ENCODE measurements around the gene MVB12B.

The MVB12B gene

DNA sequence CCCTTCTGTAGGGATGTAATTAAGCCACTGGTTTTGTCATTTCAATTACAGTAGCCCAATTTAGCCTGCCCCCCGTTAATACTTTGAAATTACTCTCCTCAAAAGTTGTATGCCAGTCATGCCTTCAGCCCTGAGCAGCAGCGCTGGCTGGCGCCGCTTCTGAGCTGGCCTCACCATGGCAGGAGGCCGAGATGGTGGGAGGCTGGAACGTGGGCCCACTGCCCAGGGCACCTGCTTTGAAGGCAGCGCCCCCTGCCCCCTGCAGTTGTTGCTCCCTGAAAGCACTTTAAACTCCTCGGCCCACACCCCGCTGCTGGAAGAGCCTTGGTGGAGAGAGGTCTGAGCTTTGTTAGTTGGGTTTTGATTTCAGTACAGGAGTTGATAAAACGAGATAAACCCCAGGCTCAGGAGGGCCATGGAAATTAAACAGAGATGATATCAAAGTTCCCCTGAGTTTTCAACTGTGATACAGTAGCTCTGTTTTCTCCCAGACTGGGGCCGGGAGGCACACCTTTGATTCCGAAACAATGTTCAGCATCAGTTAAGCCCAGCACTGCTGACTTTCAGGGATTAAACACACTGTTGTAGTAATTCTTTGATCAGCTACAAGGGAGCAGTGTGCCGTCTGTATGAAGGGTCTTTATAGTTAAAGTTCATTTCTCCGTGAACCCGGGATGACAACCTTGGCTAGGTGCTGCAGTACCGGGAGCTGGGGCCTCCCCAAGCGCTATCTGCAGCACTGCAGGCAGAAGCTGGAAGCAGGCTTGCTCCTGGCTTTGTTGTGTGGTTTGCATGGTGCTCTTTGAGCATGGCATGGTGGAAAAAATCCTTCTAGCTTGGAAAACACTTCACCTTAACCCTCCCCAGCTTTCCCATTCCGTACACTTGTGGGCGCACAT is 9.5 kb downstream of the MVB12B start:
- Mint-ChIP-seq H3K27ac (no peak overlapping the region), H3K27me3 (no peaks in the 10 kb centered on the region), H3K4me1 (peaks cover 47% of the 10 kb centered on the region), H3K9me3 (no peaks in the 10 kb centered on the region), H3K4me3 (no peak overlapping the region)
- DNase-seq = no peak
- ATAC-seq = no peak

DNA sequence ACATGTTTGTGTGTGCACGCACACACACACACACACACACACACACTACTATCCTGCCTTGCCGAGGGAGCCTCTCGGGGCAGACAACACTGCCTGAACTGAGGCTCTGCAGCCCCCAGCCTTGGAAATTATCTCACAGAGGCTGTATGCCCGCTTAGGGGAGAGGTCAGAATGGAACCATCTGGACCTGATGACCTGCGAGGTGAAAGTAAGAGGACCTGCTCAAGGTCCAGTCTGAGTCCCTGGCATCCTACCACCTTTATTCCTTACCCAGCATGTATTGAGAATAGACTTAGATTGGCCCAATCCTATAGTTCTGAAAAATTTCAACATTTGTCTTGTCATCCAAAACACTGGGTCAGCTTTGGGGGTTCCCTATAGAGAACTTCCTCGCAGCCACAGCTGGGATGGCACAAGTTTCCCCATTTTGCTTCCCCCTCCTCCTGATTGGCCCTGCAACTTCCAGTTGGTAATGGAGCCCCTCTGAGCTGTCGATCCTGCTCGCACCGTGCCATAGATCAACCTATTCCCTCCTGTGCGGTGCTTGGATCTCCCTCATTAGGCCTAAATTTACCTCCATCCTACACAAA is 10.2 kb downstream of the MVB12B start:
- H3K4me3 Mint-ChIP-seq = no peak overlapping the region
- DNase-seq (no peak), ATAC-seq (no peak)
- peaks cover 40% of the 10 kb centered on the region for H3K4me1 Mint-ChIP-seq
- H3K9me3 Mint-ChIP-seq = no peaks in the 10 kb centered on the region
- H3K27me3 Mint-ChIP-seq = no peaks in the 10 kb centered on the region
- no peak overlapping the region for H3K27ac Mint-ChIP-seq

DNA sequence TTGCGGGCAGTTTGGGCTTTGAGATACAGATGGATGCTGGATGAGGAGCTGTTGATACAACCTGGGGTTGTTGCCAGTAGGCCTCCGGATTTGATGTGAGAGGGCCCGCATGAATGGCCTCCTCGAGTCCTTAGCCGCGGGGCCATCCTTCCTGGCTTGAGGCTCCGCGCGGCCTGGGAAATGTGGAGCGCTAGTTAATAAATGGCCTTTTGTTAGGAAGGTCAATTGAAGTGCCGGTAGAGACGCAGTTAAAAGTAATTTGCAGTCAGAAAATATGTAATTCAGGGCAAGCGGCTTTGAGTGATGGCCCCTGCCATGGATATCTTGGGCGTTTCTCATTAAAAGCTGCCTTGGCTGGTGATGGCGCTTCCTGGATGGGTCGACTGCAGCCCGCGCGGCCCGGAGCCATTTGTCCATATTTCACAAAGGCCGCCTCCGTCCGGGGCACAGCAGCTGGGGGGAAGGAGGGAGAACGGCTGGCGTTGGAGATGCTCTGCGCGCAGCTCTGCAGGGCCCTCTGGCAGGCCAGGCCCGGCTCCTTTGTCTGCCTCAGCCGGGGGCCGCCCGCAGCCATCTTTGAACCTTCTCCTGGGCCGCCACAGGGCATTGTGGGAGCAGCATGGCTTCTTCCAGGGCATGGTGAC is 11.2 kb downstream of the MVB12B start:
- ATAC-seq = no peak
- Mint-ChIP-seq H3K4me1 (peaks cover 30% of the 10 kb centered on the region), H3K27ac (no peak overlapping the region), H3K27me3 (no peaks in the 10 kb centered on the region), H3K4me3 (no peak overlapping the region), H3K9me3 (no peaks in the 10 kb centered on the region)
- DNase-seq = no peak

DNA sequence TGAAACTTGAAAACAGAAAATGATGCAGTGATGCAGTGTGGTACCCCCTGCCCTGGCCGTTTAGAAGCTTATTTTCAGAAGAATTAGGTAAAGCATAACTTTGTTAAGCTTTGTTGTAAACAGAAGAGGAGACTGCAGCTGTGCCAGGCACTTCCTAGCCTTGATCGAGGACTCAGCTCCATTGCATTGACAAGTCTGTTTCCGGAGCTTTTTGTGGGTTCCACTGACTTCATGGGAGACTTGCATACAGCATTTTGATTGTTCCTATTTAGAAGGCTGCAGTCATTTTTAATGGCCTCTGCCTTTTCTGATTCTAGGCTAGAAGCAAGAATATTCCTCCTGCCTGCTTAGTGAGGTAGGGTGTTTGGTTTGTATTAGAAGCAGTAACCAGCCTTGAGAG is 12.3 kb downstream of the MVB12B start:
- no peak overlapping the region for H3K4me3 Mint-ChIP-seq
- no peaks in the 10 kb centered on the region for H3K27me3 Mint-ChIP-seq
- H3K4me1 Mint-ChIP-seq = peaks cover 25% of the 10 kb centered on the region
- H3K9me3 Mint-ChIP-seq = no peaks in the 10 kb centered on the region
- no peak for ATAC-seq
- DNase-seq = no peak
- H3K27ac Mint-ChIP-seq = no peak overlapping the region

DNA sequence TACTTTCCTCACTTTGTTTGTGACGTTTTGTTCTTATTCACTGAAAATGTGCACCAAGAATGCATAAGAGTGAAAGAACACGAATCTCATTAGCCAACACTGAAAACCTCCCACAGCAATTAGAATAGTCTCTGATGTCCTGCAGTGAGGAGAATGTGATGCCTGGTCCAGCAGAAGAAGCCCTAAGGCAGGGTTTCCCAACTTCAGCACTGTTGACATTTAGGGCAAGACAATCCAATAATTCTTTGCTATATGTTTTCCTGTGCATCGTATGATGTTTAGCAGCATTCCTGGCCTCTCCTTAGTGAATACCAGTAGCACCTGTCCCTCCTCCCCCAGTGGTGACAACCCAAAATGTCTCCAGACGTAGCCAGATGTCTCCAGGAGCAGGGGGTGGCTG is 14.8 kb downstream of the MVB12B start:
- ATAC-seq (no peak), DNase-seq (no peak)
- no peaks in the 10 kb centered on the region for H3K27me3 Mint-ChIP-seq
- no peak overlapping the region for H3K4me3 Mint-ChIP-seq
- H3K9me3 Mint-ChIP-seq = no peaks in the 10 kb centered on the region
- H3K27ac Mint-ChIP-seq = no peak overlapping the region
- H3K4me1 Mint-ChIP-seq = peaks cover 13% of the 10 kb centered on the region

DNA sequence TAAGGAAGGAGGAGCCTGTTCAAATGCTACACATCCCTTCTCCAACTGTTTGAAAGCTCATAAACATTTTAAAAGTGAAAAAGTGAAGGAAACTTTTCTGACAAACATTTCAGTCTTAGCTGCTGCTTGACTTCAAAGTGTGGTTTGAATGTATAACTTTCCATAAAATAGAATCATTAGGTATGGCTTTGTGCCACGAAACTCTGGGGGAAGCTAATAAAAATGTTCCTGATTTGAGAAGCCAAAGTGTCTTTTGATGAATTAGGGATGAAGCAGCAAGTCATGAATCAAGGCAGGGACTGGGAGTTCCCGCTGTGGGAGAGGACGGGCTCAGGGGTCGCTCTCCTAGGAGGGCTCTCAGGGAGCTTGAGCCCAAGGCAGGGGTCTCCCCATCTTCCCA is 15.3 kb downstream of the MVB12B start:
- ATAC-seq = no peak
- H3K27ac Mint-ChIP-seq = peak overlapping the region in 1 of 2 donors; percentile 27
- H3K4me1 Mint-ChIP-seq = peaks cover 18% of the 10 kb centered on the region
- no peaks in the 10 kb centered on the region for H3K9me3 Mint-ChIP-seq
- DNase-seq = no peak
- H3K27me3 Mint-ChIP-seq = no peaks in the 10 kb centered on the region
- H3K4me3 Mint-ChIP-seq = no peak overlapping the region

DNA sequence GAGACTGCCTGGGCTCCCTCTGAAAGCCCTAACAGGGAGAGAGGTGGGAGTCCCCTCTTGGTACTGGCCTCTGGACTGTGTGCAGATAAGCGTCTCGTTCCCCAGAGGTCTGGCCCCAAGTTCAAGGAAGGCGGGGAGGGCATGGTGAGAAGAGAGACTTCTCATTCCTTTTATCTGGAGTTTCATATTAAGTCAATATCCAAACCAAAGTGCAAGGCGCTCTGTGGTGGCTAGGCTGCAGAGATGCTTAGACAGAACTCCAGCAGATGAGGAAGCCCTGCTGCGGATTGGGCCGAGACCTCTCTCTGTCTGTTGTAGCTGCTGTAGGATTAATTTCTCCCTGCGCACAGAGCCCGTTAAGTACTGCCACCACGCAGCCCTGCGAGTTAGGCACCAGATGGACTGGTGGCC is 16.0 kb downstream of the MVB12B start:
- no peak overlapping the region for H3K27ac Mint-ChIP-seq
- no peak overlapping the region for H3K4me3 Mint-ChIP-seq
- ATAC-seq (no peak), DNase-seq (no peak)
- no peaks in the 10 kb centered on the region for H3K9me3 Mint-ChIP-seq
- peaks cover 17% of the 10 kb centered on the region for H3K4me1 Mint-ChIP-seq
- no peaks in the 10 kb centered on the region for H3K27me3 Mint-ChIP-seq

DNA sequence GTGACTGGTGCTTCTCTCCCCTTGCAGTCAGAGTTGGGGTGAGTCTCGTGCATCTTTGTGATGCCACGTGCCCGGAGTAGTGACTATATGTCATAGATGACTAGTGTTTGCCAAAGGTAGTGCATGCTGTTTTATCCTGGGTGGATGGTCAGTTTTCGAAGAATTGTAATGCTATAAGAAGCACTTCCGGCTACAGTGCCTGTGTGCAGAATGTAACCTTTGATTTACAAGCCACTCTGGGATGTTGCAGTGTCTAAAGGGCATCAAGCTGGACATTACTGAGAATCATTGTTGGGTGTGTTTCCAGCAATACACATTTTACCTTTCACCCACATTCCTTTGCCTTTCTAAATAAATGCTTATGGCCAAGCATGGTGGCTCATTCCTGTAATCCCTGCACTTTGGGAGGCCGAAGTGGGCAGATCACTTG is 16.7 kb downstream of the MVB12B start:
- H3K27ac Mint-ChIP-seq = no peak overlapping the region
- DNase-seq (no peak), ATAC-seq (no peak)
- H3K4me1 Mint-ChIP-seq = peaks cover 11% of the 10 kb centered on the region
- H3K4me3 Mint-ChIP-seq = no peak overlapping the region
- no peaks in the 10 kb centered on the region for H3K9me3 Mint-ChIP-seq
- no peaks in the 10 kb centered on the region for H3K27me3 Mint-ChIP-seq

DNA sequence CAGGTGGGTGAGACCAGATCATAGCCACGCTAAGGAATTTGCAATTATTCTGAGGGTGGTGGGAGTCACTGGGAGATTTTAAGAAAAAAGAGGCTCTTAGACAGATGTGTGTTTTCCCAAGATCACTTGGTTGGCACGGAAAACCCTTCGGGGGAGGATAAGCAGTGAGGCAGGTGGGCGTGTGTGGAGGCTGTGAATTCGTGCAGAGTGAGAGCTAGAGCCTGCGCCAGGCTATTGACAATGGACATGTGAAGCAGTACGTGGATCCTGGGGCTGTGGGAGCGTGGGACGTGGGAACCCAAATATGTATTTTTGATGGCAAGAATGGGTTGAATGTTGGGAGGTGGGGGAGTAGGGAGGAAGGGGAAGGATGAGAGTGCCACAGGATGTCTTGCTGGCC is 19.4 kb downstream of the MVB12B start:
- H3K9me3 Mint-ChIP-seq = peaks cover 8 to 9% of the 10 kb centered on the region in 2 donors
- ATAC-seq (no peak), DNase-seq (no peak)
- peaks cover 17% of the 10 kb centered on the region for H3K4me1 Mint-ChIP-seq
- peak overlapping the region; percentile 36 to 61 for H3K27ac Mint-ChIP-seq
- no peak overlapping the region for H3K4me3 Mint-ChIP-seq
- no peaks in the 10 kb centered on the region for H3K27me3 Mint-ChIP-seq

DNA sequence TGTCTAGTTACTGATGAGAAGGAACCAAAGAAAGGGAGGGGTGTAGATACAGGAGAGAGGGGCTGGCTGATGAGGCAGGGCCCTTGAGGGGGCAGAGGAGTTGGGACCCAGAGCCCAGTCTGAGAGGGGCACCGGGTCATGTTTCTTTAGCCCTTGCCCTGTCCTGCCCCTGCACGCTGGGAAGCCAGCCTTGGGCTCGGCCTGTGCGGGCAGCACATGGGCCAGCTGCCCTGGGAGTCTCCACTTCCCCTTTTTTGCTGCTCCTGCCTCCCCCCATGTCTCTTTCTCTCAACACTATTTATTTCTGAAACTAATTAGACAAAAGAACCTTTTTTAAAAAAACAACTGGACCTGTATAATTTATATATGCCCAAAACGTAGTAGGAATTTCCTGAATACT is 20.5 kb downstream of the MVB12B start:
- Mint-ChIP-seq H3K27ac (no peak overlapping the region), H3K4me1 (peaks cover 18% of the 10 kb centered on the region), H3K4me3 (no peak overlapping the region), H3K9me3 (peaks cover 8 to 11% of the 10 kb centered on the region in 2 donors), H3K27me3 (no peaks in the 10 kb centered on the region)
- no peak for DNase-seq
- ATAC-seq = no peak

DNA sequence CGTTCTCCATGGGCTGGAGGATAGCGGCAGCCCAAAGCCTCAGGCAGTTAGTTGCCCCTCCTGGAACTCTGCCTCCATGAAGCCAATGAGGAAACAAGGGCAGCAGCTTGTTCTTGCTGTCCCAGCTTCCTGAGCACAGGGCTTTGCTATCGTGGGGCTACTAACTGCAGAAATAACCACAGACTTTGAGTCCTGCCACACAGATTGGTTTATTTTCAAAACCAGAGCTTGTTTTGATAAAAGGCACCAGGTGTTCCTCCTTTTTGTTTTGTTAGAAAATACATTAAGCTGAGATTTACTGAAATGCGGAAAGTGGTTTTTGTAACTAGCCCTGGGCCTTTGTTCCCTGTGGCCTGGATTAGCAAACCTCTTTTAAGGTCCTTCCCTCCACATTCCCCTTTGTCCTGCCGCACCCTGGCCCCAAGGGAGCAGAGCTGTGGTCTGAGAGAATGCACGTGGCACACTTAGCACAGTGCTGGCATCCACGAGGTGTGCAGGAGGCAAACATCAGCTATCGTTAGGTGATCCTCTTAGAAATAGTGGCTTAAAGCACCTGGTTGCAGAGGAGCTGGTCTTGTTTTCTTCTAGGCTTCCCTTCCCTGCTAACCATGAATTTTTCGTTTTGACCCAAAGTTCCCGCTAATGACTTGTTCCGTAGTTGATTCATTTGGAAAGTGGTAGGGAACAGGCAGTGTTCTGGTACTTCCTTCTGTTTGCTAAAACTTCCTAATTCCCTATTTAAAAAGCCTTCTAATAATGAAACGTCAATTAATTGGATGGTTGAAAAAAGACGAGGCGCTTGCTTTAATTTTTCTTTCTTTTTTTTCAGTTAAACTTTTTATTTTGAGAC is 21.5 kb downstream of the MVB12B start:
- Mint-ChIP-seq H3K4me3 (no peak overlapping the region), H3K9me3 (peaks cover 8 to 11% of the 10 kb centered on the region in 2 donors), H3K27ac (no peak overlapping the region), H3K27me3 (no peaks in the 10 kb centered on the region), H3K4me1 (peaks cover 29% of the 10 kb centered on the region)
- no peak for ATAC-seq
- no peak for DNase-seq

DNA sequence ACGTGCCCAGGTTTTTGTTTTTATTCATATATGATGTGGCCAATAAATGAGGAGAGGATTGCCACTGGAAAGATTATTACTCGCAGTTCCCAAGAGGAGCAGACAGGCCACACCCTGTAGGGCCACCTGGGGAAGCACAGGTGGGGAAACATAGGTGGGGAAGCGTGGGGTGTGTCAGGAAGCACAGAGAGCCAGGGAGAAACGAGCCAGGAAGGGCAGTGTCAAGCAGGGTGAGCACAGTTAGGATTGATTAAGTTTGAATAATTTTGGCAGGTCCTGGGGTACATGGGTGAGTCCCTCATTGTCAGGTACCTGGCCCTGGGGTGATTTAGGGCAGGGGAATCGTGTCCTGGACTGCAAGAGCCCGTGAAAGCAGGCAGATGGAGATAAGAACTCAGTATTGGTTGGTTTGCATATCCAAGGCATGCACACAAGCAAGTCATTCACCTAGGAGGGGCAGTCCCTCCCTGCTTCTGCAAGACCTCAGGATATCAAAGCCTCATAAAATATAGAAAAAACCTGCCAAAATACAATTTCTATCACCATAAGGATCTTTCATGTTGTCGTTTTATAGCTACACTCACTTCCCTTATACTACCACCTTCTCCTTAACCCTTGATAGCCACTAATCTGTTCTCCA is 22.4 kb downstream of the MVB12B start:
- H3K4me3 Mint-ChIP-seq = no peak overlapping the region
- H3K4me1 Mint-ChIP-seq = peaks cover 35% of the 10 kb centered on the region
- H3K27me3 Mint-ChIP-seq = no peaks in the 10 kb centered on the region
- peaks cover 8 to 11% of the 10 kb centered on the region in 2 donors for H3K9me3 Mint-ChIP-seq
- DNase-seq (no peak), ATAC-seq (no peak)
- H3K27ac Mint-ChIP-seq = no peak overlapping the region

DNA sequence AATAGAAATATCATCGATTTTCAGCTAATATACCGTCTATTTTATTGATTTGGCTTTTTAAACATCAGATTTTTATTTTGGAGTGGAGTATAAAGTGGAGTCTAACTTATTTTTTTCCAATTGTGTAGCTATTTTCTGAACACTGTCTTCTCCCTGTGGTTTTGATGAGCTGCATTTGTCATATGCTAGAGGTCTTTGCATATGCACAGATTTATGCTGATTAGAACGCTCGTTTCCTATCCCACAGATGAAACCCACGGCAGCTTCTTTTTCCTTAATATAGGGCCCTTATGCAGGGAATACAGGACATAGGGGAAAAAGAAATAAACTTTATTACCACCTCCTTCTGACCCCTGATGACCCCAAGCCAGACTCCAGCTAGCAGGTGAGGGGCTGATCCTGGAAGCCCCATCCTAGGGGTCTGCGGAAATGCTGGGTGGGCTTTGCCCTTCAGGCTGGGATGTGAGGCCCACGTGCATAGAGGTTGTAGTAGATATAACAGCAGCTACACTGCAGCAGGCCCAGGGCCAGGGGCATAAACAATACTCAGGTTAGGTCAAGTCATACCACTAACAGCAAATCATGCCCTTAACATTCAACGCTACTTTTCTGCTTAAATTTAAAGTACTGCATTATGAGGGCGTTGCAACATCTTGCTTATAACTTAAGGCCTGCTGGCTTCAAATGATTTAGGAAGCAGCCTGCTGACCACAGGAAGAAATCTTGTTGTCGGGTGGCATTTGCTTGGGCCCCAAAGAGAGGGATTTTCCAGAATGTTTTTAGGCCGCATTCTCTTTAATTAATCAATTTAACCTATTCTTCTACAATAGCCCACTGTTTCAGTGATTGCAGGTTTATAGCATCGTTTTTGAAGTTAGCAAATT is 28.5 kb downstream of the MVB12B start:
- Mint-ChIP-seq H3K27me3 (no peaks in the 10 kb centered on the region), H3K4me3 (no peak overlapping the region), H3K9me3 (peaks cover 10 to 16% of the 10 kb centered on the region in 2 donors), H3K27ac (no peak overlapping the region), H3K4me1 (peaks cover 41% of the 10 kb centered on the region)
- no peak for ATAC-seq
- no peak for DNase-seq

DNA sequence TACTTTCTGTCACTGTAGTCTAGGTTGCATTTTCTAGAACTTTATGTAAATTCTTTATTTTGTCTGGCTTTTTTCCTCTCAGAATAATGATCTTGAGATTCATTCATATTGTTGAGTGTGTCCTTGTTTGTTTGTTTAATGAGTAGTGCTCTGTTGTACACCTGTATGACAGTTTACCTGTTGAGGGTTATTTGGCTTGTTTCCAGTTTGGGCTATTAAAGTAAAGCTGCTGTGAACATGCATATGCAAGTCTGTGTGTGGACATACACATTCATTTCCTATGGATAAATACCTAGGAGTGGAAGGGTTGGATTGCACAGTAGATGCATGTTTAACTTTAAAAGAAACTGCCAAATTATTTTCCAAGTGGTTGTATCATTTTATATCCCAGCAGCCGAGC is 30.4 kb downstream of the MVB12B start:
- ATAC-seq = no peak
- H3K27ac Mint-ChIP-seq = no peak overlapping the region
- no peak for DNase-seq
- H3K4me3 Mint-ChIP-seq = no peak overlapping the region
- peaks cover 17% of the 10 kb centered on the region in 2 donors for H3K9me3 Mint-ChIP-seq
- H3K4me1 Mint-ChIP-seq = peaks cover 45% of the 10 kb centered on the region
- H3K27me3 Mint-ChIP-seq = no peaks in the 10 kb centered on the region
